ENCODE results near the gene SLIT3.

The SLIT3 gene

GRCh38 chr5:169300468-169301385 is at the start of gene SLIT3:
TSS of gene SLIT3 (minus strand) at chr5:169301139. CDS start at chr5:169300709, 430 bp downstream.
- peak; percentile 41 for TF ChIP-seq CTCF (IDR thresholded peaks at IDR 0.05; ENCODE audit: control insufficient read depth, extremely low read depth, insufficient read depth)
- 0 out of 2 replicates have a peak within 1 kb of the TSS, but pooled peaks have one; percentile 9 for H3K4me3 ChIP-seq (ENCODE audit: low read depth, low read length)
- no peak for DNase-seq (ENCODE audit: low read depth)

GRCh38 chr5:169350016-169350415 is 49.1 kb upstream of the SLIT3 start:
- no peak overlapping the region for H3K4me3 ChIP-seq (ENCODE audit: low read depth, low read length)
- TF ChIP-seq CTCF (IDR thresholded peaks at IDR 0.05; ENCODE audit: control insufficient read depth, extremely low read depth, insufficient read depth): no peak
- no peak for DNase-seq (ENCODE audit: low read depth)

GRCh38 chr5:169347786-169348185 is 46.8 kb upstream of the SLIT3 start:
- no peak overlapping the region for H3K4me3 ChIP-seq (ENCODE audit: low read depth, low read length)
- TF ChIP-seq CTCF (IDR thresholded peaks at IDR 0.05; ENCODE audit: control insufficient read depth, extremely low read depth, insufficient read depth): no peak
- no peak for DNase-seq (ENCODE audit: low read depth)

- no peak overlapping the region for H3K4me3 ChIP-seq (ENCODE audit: low read depth, low read length)
- TF ChIP-seq CTCF (IDR thresholded peaks at IDR 0.05; ENCODE audit: control insufficient read depth, extremely low read depth, insufficient read depth): no peak
- DNase-seq (ENCODE audit: low read depth): no peak
These were observed 43.7 kb upstream of the SLIT3 start for GRCh38 chr5:169344629-169345028.

- H3K4me3 ChIP-seq (ENCODE audit: low read depth, low read length): no peak overlapping the region
- no peak for TF ChIP-seq CTCF (IDR thresholded peaks at IDR 0.05; ENCODE audit: control insufficient read depth, extremely low read depth, insufficient read depth)
- no peak for DNase-seq (ENCODE audit: low read depth)
These were observed 42.8 kb upstream of the SLIT3 start for GRCh38 chr5:169343766-169344165.

GRCh38 chr5:169341556-169341955 is 40.6 kb upstream of the SLIT3 start:
- no peak for TF ChIP-seq CTCF (IDR thresholded peaks at IDR 0.05; ENCODE audit: control insufficient read depth, extremely low read depth, insufficient read depth)
- DNase-seq (ENCODE audit: low read depth): no peak

More at GRCh38 chr5:169341556-169341955, 40.6 kb upstream of the SLIT3 start:
- H3K4me3 ChIP-seq (ENCODE audit: low read depth, low read length): no peak overlapping the region
